Kidney epithelial cell (primary cell): ENCODE measurements around the gene CLMN. TPM values are rescaled to one million over a fixed set of nuclear protein-coding genes. Genes with fewer than 3 reads are reported as not detected.

Experiments used
- DNase-seq: peaks from one replicate; pipeline ENCODE4 v3.0.0-alpha.2; 2010; ENCODE audit warnings: low read depth
- H3K27me3 ChIP-seq: 2 replicates; pipeline ENCODE4 v1.6.0; 2011; ENCODE audit warnings: low read length; ENCODE audit not compliant: control insufficient read depth, insufficient read depth
- H3K36me3 ChIP-seq: 2 replicates; pipeline ENCODE4 v1.5.1; 2011; ENCODE audit warnings: low read length; ENCODE audit not compliant: control insufficient read depth, insufficient read depth
- H3K4me3 ChIP-seq: 2 replicates; pipeline ENCODE4 v1.5.1; 2011; ENCODE audit warnings: low read depth, mild to moderate bottlenecking, control low read depth, low read length
- CTCF ChIP-seq: IDR thresholded peaks from 2 replicates; pipeline ENCODE4 v1.5.1; 2011; ENCODE audit warnings: mild to moderate bottlenecking, moderate library complexity, low read length, control low read depth, inconsistent platforms; ENCODE audit not compliant: insufficient read depth, poor library complexity, severe bottlenecking
- total RNA-seq: library from RNA; depleted of rRNA; stranded (reverse); fragments of >200 nt; gene quantifications from 2 replicates; pipeline ENCODE4 v1.2.3, GENCODE V29; 2015

The CLMN gene
- total RNA-seq, 1 donor from 2014 or later, result 9.8 TPM

- H3K27me3 ChIP-seq, result no peaks in the 10 kb centered on the region
- no peak for TF ChIP-seq CTCF
- H3K36me3 ChIP-seq, result no peaks in the 10 kb centered on the region
- DNase-seq, result no peak
- no peak overlapping the region for H3K4me3 ChIP-seq
These were observed 181.9 kb downstream of the CLMN start for GRCh38 chr14:95137804-95138167.

GRCh38 chr14:95137164-95137803, 182.4 kb downstream of the CLMN start:
- no peak overlapping the region for H3K4me3 ChIP-seq
- no peaks in the 10 kb centered on the region for H3K36me3 ChIP-seq
- no peaks in the 10 kb centered on the region for H3K27me3 ChIP-seq
- no peak for TF ChIP-seq CTCF
- no peak for DNase-seq

DNA sequence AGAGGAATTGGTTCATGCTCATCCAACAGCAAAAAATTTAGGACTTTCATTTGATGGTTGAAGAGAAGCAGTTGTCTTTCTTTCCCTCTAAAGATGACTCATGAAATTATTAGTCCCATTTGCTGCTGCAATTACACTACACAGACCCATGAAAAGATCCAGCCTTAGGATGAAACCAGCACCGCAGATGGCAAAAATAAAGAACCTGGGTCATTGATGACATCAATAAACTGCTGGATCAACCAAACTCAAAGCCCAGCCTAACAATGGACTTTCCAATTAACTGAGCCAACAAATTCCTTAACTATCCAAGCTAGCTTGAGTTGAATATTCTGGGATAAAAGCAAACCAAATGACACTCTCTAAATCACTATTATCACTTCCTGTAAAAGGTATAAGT, 183.1 kb downstream of the CLMN start:
- TF ChIP-seq CTCF, result no peak
- DNase-seq, result no peak
- no peak overlapping the region for H3K4me3 ChIP-seq
- H3K36me3 ChIP-seq, result no peaks in the 10 kb centered on the region
- H3K27me3 ChIP-seq, result no peaks in the 10 kb centered on the region

- no peak overlapping the region for H3K4me3 ChIP-seq
- DNase-seq, result no peak
- no peaks in the 10 kb centered on the region for H3K27me3 ChIP-seq
- TF ChIP-seq CTCF, result no peak
- H3K36me3 ChIP-seq, result no peaks in the 10 kb centered on the region
These were observed 185.3 kb downstream of the CLMN start for GRCh38 chr14:95134304-95134933.

DNA sequence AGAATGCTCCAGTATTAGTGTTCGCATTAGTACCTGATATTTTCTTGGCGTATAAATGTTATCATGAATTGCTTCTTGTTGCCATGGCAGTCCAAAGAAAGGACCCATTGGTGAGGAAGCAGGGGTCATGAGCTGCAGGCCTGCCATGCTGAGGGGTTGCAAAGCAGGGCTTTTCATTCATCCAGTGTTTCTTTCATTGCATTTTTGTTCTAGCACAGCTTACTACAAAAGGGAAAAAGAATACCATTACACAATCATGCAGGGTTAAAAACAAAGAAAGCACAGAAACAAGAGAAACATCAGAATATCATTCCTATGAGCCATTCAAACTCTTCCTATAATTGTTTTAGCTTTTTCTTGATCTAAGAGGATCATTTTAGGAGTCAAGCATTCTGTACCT, 186.4 kb downstream of the CLMN start:
- TF ChIP-seq CTCF, result no peak
- DNase-seq, result no peak
- no peaks in the 10 kb centered on the region for H3K36me3 ChIP-seq
- no peaks in the 10 kb centered on the region for H3K27me3 ChIP-seq
- H3K4me3 ChIP-seq, result no peak overlapping the region

DNA sequence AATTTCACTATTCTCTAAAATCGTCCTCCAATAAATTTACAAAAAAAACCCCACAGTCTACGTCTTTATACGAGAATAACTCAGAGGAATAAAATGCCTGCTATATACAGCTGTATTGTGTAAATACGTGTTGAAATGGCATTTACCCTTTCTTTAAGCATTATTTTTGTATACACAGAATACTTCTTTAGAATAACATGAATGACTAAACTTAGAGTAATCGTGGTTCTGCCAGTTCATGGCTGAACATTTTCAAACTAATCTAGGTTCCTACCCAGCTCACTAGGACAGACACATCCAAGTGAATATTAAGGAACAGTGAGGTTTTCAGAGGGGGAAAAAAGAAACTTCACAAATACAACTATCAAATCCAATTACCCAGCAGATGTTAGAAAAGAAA, 186.9 kb downstream of the CLMN start:
- H3K36me3 ChIP-seq, result no peaks in the 10 kb centered on the region

More for the DNA sequence above, 186.9 kb downstream of the CLMN start:
- no peak for DNase-seq
- TF ChIP-seq CTCF, result no peak
- Histone ChIP-seq H3K4me3 (no peak overlapping the region), H3K27me3 (no peaks in the 10 kb centered on the region)
